Skeletal muscle satellite cell (primary cell): Measurements from ENCODE around the gene NHERF2. TPM values are rescaled to one million over a fixed set of nuclear protein-coding genes. Genes with fewer than 3 reads are reported as not detected.

Experiments
- H3K27me3 ChIP-seq: 2 replicates; pipeline ENCODE4 v1.7.0; 2013; ENCODE audit warnings: low read length; ENCODE audit not compliant: control insufficient read depth, insufficient read depth
- H3K36me3 ChIP-seq: 2 replicates; pipeline ENCODE4 v1.7.0; 2013; ENCODE audit warnings: mild to moderate bottlenecking, control low read depth, low read length; ENCODE audit not compliant: insufficient read depth
- H3K4me1 ChIP-seq: 2 replicates; pipeline ENCODE4 v1.7.0; 2013; ENCODE audit warnings: low read length; ENCODE audit not compliant: control insufficient read depth, insufficient read depth
- H3K4me2 ChIP-seq: 2 replicates; pipeline ENCODE4 v1.7.0; 2013; ENCODE audit warnings: mild to moderate bottlenecking, low read length
- H3K4me3 ChIP-seq: 2 replicates; pipeline ENCODE4 v1.7.0; 2013; ENCODE audit warnings: low read length
- H3K9ac ChIP-seq: 2 replicates; pipeline ENCODE4 v1.7.0; 2013; ENCODE audit warnings: mild to moderate bottlenecking, low read depth, low read length, moderate library complexity
- H3K9me3 ChIP-seq: replicated peaks from 2 replicates; pipeline ENCODE4 v1.7.0; 2013; ENCODE audit warnings: mild to moderate bottlenecking, control low read depth, low read length
- small RNA-seq: library from RNA; depleted of rRNA; stranded (forward); fragments of <200 nt; gene quantifications from one replicate; pipeline ENCODE3, GENCODE V24; 2012

Gene NHERF2

GRCh38 chr16:2084895-2085625, 58.4 kb downstream of the NHERF2 start:
- Histone ChIP-seq H3K4me1 (no peaks in the 10 kb centered on the region), H3K9ac (no peak overlapping the region), H3K4me3 (no peak overlapping the region), H3K27me3 (no peaks in the 10 kb centered on the region), H3K9me3 (no peaks in the 10 kb centered on the region), H3K4me2 (no peak overlapping the region), H3K36me3 (peaks cover 85% of the 10 kb centered on the region)

DNA sequence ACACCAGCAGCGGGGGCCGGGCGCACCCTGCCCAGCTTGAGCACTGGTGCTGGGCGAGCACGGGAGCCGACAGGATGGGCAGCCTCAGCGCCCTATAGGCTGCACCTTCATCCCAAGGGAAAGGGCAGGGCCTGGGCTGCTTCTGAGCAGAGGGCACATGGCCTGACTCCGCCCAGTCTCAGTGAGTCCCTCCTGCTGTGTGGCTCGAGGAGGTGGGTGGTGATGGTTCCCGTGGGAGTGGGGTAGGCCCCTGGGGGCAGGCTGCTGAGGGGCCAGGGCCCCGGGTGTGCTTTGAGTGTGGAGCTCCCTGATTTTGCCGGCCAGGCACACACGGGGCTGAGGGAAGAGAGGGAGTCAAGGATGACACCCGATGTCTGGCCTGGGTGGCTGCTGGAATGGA, 59.0 kb downstream of the NHERF2 start:
- H3K4me3 ChIP-seq = no peak overlapping the region
- peaks cover 89% of the 10 kb centered on the region for H3K36me3 ChIP-seq
- H3K9me3 ChIP-seq = no peaks in the 10 kb centered on the region
- H3K4me2 ChIP-seq = no peak overlapping the region
- H3K27me3 ChIP-seq = no peaks in the 10 kb centered on the region
- no peak overlapping the region for H3K9ac ChIP-seq
- peaks cover 2% of the 10 kb centered on the region for H3K4me1 ChIP-seq

- Histone ChIP-seq H3K36me3 (peaks cover 83% of the 10 kb centered on the region), H3K4me2 (no peak overlapping the region), H3K9me3 (no peaks in the 10 kb centered on the region), H3K9ac (no peak overlapping the region), H3K4me3 (no peak overlapping the region), H3K27me3 (no peaks in the 10 kb centered on the region), H3K4me1 (peaks cover 2% of the 10 kb centered on the region)
Observed at GRCh38 chr16:2086106-2086742, 59.5 kb downstream of the NHERF2 start.

GRCh38 chr16:2086812-2087747, 60.4 kb downstream of the NHERF2 start:
- Histone ChIP-seq H3K36me3 (peaks cover 85% of the 10 kb centered on the region), H3K4me1 (peaks cover 9% of the 10 kb centered on the region), H3K27me3 (no peaks in the 10 kb centered on the region), H3K4me2 (no peak overlapping the region), H3K9me3 (no peaks in the 10 kb centered on the region), H3K9ac (no peak overlapping the region), H3K4me3 (no peak overlapping the region)

- no peaks in the 10 kb centered on the region for H3K27me3 ChIP-seq
- H3K9me3 ChIP-seq = no peaks in the 10 kb centered on the region
- H3K4me2 ChIP-seq = no peak overlapping the region
- peaks cover 86% of the 10 kb centered on the region for H3K36me3 ChIP-seq
- no peak overlapping the region for H3K9ac ChIP-seq
- peaks cover 9% of the 10 kb centered on the region for H3K4me1 ChIP-seq
- H3K4me3 ChIP-seq = no peak overlapping the region
Observed at GRCh38 chr16:2087748-2088631, 61.3 kb downstream of the NHERF2 start.

Small RNAs within 50 kb of the gene (small RNA-seq; reads per million reads assigned to genes)
- gene RN7SL219P = not detected
